ENCODE measurements around the gene LRP1B.

LRP1B gene

DNA sequence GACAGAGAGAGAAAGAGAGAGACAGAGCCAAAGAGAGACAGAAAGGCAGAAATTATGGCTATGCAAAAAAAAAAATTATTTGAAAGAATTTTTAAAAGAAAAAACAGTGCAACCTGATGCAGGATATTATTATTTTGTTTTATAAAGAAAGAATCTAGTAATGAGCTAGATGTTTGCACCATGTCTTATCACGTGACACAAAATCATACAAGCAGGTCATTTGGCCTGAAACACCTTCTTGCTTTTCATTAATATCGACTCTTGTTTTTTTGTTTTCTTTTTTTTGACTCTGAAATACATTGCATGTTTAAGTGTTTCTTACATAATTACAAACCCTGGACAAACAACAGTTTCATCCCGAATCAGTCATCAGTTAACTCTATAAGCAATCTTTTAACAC, 606.0 kb downstream of the LRP1B start:
- no peak for DNase-seq
- H3K4me1 ChIP-seq, result peaks cover 4% of the 10 kb centered on the region; the same call in 1 of the 2 replicates
- no peaks in the 10 kb centered on the region for H3K36me3 ChIP-seq
- TF ChIP-seq, protein P1, sequence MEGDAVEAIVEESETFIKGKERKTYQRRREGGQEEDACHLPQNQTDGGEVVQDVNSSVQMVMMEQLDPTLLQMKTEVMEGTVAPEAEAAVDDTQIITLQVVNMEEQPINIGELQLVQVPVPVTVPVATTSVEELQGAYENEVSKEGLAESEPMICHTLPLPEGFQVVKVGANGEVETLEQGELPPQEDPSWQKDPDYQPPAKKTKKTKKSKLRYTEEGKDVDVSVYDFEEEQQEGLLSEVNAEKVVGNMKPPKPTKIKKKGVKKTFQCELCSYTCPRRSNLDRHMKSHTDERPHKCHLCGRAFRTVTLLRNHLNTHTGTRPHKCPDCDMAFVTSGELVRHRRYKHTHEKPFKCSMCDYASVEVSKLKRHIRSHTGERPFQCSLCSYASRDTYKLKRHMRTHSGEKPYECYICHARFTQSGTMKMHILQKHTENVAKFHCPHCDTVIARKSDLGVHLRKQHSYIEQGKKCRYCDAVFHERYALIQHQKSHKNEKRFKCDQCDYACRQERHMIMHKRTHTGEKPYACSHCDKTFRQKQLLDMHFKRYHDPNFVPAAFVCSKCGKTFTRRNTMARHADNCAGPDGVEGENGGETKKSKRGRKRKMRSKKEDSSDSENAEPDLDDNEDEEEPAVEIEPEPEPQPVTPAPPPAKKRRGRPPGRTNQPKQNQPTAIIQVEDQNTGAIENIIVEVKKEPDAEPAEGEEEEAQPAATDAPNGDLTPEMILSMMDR (IDR thresholded peaks at IDR 0.05; ENCODE audit: low read depth, low read length), result no peak
- no peaks in the 10 kb centered on the region for H3K27me3 ChIP-seq
- H3K4me3 ChIP-seq (ENCODE audit: low read depth, low read length), result no peak overlapping the region
- H3K9me3 ChIP-seq, result no peaks in the 10 kb centered on the region

DNA sequence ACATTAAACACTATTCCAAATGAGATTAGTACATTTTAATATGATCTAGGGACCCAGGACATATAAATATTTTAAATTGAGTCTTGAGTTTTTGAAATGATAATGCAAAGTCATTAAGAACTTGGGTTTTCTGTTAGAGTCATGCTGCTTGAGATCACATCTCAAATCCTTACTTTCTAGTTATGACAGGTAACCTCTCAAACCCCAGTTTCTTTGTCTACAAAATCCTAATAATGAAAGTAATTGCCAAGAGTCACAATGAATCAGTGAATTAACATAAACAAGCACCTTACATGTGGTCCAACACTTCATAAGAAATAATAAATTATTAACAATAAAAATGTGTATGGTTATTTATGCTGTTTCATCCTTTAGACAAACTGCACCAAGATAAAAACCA, 607.6 kb downstream of the LRP1B start:
- Histone ChIP-seq H3K27me3 (no peaks in the 10 kb centered on the region), H3K36me3 (no peaks in the 10 kb centered on the region), H3K9me3 (no peaks in the 10 kb centered on the region), H3K4me3 (ENCODE audit: low read depth, low read length) (no peak overlapping the region), H3K4me1 (peaks cover 4% of the 10 kb centered on the region; the same call in 1 of the 2 replicates)
- TF ChIP-seq, protein P1 (IDR thresholded peaks at IDR 0.05; ENCODE audit: low read depth, low read length), result no peak
- no peak for DNase-seq

DNA sequence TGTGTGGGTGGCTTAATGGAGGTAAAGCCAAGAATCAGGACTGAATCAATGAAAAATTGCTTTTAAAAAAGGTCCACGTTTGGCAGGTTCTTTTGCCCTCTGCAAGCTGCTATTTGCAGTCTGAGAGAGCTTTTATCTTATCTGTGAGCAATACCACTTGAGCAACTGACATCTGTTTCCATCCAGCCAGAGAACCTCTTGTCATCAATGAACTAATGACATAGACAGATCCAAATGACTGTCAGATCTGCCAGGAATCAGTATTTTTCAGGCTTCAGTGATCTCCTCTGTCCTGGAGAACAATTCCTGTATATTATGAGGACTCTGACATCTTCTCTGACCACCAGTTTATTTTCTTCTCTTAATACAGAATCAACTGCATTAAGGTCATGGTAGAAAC, 608.1 kb downstream of the LRP1B start:
- H3K4me1 ChIP-seq, result peaks cover 4% of the 10 kb centered on the region; the same call in 1 of the 2 replicates
- peak; percentile 15 for DNase-seq
- no peaks in the 10 kb centered on the region for H3K9me3 ChIP-seq
- H3K36me3 ChIP-seq, result no peaks in the 10 kb centered on the region
- H3K4me3 ChIP-seq (ENCODE audit: low read depth, low read length), result peak overlapping the region; percentile 22
- TF ChIP-seq, protein P1 (IDR thresholded peaks at IDR 0.05; ENCODE audit: low read depth, low read length), result no peak
- no peaks in the 10 kb centered on the region for H3K27me3 ChIP-seq

DNA sequence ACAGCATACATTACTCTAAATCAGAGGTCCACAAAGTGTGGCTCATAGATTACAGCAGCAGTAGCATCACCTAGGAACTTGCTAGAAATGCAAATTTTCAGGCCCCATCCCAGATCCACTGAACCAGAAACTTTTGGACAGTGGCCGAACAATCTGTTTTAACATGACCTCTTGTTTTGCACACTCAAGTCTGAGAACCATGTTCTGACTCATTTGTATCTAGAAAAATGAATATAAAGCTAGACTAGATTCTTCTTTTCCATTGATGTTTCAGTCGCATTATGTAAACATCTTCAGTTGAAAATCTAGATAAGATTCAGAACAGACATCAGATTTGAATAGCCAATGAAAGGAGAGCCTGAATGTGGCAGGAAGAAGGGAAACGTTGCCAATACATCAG, 608.8 kb downstream of the LRP1B start:
- H3K36me3 ChIP-seq, result no peaks in the 10 kb centered on the region
- H3K27me3 ChIP-seq, result no peaks in the 10 kb centered on the region
- no peak for DNase-seq
- H3K4me3 ChIP-seq (ENCODE audit: low read depth, low read length), result peak overlapping the region; percentile 22
- H3K9me3 ChIP-seq, result no peaks in the 10 kb centered on the region
- TF ChIP-seq, protein P1 (IDR thresholded peaks at IDR 0.05; ENCODE audit: low read depth, low read length), result no peak
- peaks cover 4% of the 10 kb centered on the region; the same call in 1 of the 2 replicates for H3K4me1 ChIP-seq

DNA sequence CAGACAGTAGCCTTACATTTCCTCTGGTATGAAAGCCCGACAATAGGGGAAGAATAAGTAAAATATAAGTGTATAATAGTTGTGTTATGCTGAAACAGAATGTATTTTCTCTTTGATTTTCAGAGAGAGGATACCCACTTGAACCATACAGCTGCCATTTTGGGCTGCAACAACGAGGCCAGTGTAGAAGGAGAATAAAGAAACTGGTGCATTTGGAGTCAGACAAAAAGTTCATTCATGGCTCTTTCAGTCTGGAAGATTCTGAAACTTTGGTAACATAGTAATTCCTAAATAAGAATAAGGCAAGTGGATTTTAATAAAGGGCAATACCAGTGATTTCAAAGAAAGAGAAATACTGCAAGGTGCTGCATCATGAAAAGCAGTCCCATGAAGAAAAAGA, 610.9 kb downstream of the LRP1B start:
- DNase-seq, result no peak
- no peaks in the 10 kb centered on the region for H3K27me3 ChIP-seq
- H3K4me3 ChIP-seq (ENCODE audit: low read depth, low read length), result no peak overlapping the region
- H3K9me3 ChIP-seq, result no peaks in the 10 kb centered on the region
- H3K36me3 ChIP-seq, result no peaks in the 10 kb centered on the region
- TF ChIP-seq, protein P1 (IDR thresholded peaks at IDR 0.05; ENCODE audit: low read depth, low read length), result no peak
- peaks cover 4% of the 10 kb centered on the region; the same call in 1 of the 2 replicates for H3K4me1 ChIP-seq

DNA sequence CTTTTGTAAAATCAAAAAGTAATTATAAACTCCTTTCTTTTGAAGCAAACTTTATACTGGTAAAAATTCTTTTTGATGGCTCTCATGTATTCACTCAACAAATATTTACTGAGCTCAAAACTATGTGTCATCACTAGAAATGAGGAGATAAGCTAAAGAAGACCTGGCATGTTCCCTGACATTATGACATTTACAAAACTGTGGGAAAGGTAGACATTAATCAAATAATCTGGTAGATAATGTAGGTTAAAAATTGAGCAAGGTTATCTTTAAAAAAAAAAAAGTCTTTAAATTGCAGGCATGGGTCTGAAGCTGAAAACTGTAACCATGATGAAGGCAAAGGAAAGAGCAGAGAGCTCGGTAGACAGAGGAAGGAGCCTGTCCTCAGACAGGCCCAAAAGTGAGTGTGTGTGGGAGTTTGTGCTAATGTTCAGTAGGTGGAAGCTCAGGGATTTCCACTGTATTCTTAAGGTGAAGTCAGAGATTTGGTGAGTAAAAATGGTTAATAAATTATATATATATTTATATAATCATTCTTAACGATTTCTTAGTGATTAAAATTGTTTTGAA, 612.9 kb downstream of the LRP1B start:
- Histone ChIP-seq H3K9me3 (no peaks in the 10 kb centered on the region), H3K4me3 (ENCODE audit: low read depth, low read length) (no peak overlapping the region), H3K36me3 (no peaks in the 10 kb centered on the region), H3K27me3 (no peaks in the 10 kb centered on the region), H3K4me1 (peaks cover under 1% of the 10 kb centered on the region; the same call in 1 of the 2 replicates)
- TF ChIP-seq, protein P1 (IDR thresholded peaks at IDR 0.05; ENCODE audit: low read depth, low read length), result no peak
- DNase-seq, result no peak
